ENCODE results near the gene IGF2BP1.
"Not testable (repeated sequence)": the region's sequence is repeated elsewhere in the genome, so short reads cannot be mapped to it uniquely, and the experiment has no call there.

Gene IGF2BP1

DNA sequence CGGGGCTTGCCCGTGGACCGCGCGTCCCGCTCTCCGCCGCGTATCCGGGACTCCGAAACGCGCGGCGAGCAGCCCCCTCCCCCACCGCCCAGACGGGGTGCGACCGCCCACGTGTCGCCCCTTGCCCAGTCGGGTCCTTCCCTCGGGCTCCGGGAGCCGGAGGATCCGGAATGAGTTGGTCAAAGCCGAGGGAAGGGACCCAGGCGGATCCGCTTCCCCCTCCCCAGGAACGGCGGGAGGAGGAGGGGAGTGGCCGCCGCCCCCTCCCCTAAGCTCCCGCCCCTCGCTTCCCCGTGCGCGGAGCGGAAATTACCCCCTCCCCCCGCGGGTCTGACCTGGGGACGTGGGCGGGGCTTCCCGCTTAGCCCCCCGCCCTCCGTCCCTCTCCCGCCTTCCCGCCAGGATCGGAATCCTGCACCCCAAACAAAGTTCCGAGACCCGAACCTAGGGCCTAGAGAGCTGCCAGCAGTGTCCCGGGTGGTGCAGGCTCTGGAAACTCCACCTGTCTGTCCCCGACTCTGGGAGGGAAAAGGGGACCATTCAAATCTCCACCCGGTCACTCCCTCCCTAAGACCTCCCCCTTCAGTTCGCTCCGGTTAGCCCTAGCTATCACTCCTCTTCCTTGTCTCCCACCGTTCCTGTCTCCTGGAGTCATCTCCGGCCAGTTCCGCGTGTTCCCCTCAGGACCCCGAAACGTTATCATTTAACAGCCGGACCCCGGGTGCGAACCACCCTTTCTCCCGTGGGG lies 1.0 kb upstream of the IGF2BP1 start:
- peak; percentile 72 for DNase-seq (ENCODE audit: low read depth, low spot score)

DNA sequence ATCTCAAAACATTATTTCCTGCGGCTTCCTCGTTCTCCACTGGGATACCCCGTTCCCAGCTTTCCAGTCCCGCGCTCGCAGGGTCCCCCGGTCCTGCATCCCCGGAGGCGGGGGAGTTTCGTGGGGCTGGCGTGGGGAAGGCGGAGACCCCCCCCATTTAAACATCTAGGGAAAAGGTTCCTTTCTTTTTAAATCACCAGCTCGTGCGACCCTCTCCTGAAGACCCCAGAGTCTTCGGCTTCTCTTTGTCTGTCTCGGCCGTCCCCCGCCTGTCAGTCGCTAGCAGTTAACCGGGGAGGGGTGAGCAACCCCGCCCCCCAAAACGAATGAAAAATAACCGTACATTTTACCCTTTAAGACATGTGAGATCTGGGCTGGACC lies 473 bp upstream of the IGF2BP1 start:
- DNase-seq (ENCODE audit: low read depth, low spot score): no peak

DNA sequence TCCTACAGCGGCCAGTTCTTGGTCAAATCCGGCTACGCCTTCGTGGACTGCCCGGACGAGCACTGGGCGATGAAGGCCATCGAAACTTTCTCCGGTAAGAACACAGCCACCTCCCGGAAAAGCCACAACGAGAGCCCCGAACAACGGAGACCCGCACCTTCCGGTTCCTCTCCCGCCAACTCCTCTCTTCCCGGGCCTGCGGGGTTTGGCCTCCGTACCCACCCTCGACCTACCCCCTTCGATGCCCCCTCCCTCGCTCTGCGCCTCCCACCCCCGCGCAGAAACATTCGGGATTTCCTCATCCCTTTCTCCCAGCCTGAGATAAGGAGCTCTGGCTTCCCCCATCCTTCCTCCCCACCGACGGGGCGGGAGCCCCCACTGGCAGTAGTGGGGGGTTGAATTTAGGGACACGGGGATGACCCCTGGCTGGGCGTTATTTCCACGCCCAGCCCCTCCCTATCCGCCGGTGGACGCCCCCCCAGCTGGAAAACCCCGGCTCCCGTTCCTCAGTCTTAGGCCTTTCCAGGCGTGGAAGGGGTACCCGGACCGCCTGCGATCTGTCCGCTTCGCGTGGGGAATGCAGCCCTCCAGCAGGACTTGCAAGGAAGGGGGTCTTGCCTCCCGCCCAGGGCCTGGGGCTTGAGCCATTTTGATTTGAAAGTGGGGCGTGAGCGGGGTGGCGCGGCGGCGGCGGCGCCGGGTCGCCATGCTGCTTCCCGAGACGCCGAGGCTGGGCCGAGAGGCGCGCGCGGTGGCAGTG lies 822 bp downstream of the IGF2BP1 start:
- peak; percentile 41 for DNase-seq (ENCODE audit: low read depth, low spot score)

DNA sequence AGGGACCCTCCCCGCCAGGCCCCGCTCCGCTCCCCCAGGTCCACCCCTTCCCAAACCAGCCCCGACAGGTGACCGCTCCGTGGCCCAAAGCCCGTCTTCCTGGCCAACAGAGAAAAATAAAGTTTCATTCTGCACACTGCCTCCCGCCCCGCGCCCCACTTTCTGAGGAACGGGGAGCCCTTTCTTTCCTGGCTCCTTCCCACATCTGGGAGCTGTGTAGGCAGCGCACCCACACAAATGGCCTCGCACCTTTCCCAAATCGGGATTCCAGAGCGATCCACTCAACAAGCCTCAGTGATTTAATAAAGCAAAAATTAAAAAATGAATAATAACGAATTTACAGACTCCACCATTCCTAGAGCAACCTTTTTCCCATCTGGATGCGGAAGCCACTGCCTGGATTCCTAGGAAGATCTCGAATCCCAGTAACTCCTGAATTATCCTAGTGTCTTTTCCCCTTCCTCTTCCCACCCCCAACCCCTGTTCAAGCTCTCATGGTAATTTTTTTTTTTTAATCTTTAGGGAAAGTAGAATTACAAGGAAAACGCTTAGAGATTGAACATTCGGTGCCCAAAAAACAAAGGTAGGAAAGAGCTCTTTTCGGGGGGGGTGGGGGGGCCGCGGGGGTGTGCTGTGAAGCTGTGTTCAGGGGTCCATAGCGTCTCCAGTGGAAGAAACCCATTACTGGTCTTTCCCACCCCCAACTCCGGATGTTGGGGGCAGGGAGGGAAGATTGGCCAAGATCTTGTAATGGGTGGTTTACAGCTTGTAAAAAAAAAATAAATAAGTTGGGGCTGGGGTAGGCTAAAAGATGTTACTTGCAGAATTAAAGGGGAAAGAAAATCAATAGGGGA lies 1.6 kb downstream of the IGF2BP1 start:
- peak; percentile 50 for DNase-seq (ENCODE audit: low read depth, low spot score)

DNA sequence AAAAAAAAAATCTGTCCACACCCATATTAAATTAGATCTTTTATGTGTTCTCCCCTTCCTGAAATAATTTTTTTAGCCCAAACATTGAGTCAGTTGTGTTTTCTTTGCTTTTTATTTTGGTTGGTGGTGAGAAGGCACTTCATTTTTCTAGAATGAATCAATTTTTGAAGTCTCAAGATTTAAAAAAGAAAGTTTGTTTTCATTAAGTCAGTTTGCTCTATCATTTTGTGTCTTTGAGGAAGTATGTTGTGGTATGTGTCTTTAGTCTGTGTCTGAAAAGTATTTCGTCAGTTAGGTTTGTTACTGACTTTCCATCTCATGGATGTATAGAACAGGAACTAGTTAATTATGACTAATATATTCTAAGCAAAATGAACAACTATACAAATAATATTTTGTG lies 3.8 kb downstream of the IGF2BP1 start:
- no peak for DNase-seq (ENCODE audit: low read depth, low spot score)

DNA sequence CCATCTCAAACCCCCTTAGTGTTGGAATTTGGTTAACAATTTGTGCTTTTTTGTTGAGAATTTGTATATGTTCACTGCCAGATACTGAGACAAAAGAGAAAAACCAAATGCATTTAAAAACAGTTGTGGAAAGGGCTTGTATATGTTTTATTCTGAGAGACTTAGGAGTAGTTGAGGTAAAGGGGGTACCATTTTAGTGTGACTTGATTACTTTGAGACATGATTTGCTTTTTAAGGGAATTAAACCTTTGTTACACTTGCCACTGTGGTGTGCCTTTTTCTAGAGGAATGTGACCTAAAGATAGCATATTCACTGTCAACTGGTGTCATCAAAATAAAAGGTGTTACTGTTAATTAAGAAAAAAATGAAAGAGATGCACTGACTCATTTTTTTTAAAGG lies 4.5 kb downstream of the IGF2BP1 start:
- DNase-seq (ENCODE audit: low read depth, low spot score): no peak

DNA sequence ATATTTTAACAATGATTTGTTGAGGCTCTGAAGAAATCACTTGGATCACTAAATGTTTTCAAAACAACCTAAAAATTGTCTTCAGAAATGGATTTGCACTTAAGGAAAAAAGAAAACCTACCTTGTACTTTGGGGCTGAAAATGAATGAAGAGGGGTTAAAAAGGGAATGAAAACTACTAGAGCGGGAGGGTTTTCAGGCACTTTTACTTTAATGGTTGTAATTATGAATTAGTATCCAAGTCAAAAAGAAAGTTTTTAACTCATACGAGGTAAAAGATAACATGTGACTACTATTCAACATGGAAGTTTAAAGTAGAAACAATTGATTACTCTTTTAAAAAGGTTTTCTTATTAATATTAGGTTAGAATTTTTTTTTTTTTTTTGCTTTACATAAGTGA lies 5.1 kb downstream of the IGF2BP1 start:
- DNase-seq (ENCODE audit: low read depth, low spot score): no peak

DNA sequence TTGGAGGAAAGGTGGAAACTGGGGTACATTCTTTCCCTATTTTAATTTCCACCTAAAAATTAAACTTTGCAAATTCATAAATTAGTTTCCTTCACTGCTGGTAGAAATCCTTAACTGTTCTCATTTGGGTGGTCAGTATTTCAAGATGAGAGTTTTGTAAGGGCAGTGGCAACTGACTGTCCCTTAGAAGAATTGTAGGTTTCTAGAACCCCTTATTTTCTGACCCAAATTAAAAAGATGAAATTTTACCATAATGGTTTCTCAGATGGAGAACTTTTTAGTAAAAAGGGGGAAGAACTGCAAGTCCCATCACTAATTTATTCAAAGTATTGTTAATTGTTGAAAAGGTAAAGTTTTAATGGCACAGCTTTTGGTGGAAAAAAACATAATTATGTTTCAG lies 5.6 kb downstream of the IGF2BP1 start:
- DNase-seq (ENCODE audit: low read depth, low spot score): no peak

DNA sequence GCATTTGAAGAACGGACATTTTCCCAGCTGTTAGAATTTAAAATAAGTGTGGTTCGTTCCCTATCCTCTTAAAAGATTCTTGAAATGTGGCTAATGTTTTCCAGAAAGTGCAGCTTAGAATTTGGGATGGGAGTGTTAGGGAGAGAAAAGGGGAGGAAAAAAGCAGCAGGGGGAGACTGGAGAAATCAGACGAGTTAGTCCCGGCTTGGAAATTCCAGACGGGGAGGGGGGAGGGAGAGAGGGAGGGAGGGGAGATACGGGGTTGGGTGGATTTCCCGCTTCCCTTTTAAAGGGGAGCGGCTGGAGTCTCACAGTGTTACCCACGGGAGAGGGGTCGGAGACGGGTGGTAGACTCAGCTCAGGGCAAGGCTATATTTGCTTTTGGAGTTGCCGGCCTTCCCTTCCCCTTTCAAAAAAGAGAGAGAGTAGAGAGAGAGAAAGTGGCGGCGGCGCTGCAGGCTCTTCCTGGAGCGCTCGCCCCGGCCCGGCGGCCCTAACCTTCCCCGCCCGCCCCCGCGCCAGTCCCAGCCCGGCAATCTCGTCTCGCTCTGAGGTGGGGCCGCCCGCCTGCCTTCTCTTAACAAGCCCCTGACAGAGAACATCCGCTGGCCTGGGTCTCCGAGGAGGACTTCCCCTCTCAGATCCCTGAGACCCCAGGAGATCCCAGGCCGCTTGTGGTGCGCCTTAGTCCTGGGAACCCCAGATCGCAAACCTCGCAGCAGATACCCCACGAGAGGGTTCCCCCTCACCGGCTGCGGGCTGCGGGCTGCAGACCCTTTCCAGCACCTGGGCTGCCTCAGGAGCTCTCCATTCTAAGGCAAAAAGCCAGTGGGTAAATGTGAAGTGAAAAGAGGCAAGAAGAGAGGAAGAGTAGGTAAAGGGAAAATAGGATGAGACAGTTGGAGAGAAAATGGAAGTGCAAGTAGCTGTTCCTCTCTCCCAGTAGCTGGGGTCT lies 6.6 kb downstream of the IGF2BP1 start:
- peak; percentile 63 for DNase-seq (ENCODE audit: low read depth, low spot score)

DNA sequence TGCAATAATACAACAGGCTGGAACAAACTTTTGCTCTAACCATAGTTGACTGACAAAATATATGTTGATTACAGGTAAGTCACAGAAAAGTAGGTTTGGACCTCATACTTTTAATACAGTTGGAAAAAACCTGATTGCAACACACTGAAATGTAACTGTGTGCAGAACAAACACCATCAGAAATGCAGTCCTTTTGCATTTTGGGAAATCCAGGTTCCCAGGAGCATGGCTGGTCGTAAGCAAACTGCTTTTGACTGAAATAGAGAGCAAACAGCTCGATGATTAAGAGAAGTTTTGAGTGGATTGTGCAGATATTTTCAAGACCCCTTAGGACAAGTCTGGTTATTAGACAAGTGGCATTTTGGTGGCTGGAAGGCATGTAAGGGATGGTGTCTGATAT lies 8.0 kb downstream of the IGF2BP1 start:
- no peak for DNase-seq (ENCODE audit: low read depth, low spot score)

DNA sequence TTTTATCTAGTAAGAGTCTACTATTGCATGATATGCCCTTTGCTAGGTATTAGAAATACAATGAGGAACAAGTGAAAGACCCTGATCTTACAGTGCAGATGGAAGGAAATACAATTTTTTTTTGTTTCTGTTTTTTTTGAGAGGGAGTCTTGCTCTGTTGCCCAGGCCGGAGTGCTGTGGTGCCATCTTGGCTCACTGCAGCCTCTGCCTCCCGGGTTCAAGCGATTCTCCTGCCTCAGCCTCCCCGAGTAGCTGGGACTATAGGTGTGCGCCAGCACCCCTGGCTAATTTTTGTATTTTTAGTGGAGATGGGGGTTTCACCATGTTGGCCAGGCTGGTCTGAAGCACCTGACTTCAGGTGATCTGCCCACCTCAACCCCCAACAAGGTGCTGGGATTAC lies 11.7 kb downstream of the IGF2BP1 start:
- not testable (repeated sequence) for DNase-seq (ENCODE audit: low read depth, low spot score)

DNA sequence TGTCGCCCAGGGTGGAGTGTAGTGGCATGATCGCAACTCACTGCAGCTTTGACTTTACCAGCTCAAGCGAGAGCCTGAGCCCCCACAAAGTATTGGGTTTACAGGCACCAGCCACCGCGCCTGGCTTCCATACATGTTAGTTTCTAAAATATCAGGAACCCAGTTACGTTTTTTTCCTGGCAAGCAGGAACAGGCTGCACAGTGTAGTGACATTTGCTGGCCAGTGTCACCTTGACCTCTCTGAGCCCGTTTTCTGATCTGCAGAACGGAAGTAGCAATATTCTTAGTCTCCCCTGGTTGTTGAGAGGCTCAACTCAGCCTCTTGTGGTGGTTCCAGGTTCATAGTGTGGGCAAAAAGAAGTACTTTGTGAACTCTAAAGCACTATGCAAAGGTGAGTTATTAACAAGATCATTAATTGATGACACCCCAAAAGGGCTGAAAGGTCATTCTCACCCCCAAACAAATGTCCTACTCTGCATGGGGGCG lies 15.6 kb downstream of the IGF2BP1 start:
- DNase-seq (ENCODE audit: low read depth, low spot score): no peak

DNA sequence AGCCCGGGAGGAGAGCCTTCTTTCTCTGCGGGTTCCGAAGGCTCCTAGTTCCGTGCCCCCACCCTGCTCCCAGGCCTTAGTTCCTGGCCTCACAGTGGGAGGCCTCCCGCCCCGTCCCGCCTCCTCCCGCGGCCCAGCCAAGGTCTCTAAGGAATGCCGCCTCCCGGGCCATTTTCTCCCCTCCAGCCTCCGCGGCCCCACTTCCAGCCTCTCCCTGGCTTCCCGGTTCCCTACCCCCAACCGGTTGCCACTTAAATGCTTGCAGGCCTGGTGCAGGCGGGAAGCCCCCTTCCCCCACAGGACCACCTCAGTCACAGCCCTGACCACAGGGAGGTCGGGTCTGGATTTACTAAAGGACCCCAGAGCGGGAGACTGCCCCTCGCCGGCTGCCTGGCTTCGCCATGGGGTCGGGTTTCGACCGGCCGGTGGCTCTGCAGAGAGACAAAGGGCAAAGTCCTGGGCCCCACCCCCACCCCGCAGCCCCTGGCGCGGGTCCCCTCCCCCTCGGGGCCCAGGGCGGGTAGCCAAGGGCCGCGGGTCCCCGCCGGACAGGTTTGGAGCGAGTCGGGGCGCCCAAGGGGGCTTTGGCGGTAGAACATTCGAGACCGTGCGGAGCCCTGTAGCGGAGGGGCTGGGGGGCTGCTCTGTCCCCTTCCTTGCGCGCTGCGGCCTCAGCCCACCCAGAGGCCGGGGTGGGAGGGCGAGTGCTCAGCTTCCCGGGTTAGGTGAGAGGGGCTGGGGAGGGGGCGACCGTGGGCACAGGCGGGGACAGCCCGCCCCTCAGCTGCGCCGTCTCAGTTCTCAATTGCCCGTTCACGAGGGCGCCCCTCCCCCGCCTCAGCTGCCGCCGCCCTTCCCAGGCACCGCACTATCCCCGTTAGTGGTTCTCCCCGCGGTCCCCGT lies 16.4 kb downstream of the IGF2BP1 start:
- peak; percentile 63 for DNase-seq (ENCODE audit: low read depth, low spot score)

DNA sequence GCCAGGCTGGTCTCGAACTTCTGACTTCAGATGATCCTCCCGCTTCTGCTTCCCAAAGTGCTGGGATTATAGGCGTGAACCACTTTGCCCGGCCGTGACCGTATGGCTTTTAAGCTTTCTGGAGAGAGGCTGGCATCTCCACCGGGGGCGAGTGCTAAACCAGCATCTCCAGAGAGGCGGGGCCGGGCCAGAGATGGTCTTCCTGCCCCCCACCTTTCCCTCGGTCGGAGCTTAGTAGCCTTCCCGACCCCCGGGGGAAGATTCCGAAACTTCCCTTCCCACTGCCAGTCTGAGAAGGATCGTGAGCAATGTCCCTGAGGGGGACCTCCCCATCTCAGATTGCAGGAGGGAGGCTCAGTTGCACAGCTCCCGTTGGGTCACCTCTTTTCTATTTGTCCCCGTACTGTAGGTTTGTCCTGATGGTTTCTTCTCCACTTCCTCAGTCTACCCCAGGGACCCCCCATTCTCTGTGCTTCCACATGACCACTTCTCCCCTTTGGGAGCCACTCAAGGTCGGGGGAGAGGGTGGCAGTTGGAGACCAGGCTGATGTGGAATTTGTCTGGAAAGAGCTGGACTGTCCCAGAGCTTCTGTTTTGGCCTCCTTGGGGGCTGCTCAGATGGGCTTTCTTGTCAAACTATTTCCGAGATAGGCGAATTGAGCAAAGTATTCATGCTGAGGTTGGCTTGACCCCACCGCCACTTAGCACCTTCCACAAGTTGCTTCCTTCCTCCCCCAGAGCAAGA lies 18.2 kb downstream of the IGF2BP1 start:
- DNase-seq (ENCODE audit: low read depth, low spot score): no peak

DNA sequence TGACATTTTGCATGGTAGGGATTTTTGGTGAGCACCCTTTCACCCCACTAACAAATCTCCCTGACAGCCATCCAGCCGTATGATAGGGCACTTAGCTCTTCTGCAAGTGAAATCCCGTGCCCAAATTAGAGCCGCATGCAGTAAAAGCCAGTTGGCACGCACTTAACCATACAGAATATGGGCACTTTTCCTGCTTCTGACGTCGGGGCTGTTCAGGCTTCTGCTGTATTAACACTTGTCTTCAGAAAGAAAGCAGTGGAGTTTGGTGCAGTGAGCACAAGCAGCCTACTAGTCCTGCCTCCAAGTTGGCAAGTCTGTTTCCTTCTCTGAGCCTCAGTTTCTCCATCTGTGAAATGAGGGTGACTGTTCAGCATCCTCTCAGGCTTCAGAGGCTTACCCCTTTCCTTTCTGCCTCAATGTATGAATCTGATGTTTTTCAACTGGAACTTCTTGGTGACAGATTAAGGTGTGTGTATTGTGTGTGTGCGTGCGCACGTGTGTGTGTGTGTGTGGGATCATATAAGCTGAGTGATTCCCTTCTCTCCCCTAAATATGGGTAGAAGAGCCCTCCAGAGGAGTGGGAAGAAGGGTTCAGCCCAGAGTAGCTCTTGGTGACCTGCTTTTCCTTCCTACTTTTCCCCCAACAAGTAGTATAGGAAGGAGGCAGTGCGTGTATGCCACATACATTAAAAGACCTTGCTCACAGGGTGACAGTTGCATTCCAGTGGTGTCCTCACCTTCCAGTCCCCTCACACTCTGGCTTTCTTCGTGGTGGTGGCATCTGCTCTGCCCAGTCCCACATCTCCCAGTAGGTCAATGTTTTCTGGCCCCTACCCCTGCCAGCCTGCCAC lies 19.0 kb downstream of the IGF2BP1 start:
- no peak for DNase-seq (ENCODE audit: low read depth, low spot score)

DNA sequence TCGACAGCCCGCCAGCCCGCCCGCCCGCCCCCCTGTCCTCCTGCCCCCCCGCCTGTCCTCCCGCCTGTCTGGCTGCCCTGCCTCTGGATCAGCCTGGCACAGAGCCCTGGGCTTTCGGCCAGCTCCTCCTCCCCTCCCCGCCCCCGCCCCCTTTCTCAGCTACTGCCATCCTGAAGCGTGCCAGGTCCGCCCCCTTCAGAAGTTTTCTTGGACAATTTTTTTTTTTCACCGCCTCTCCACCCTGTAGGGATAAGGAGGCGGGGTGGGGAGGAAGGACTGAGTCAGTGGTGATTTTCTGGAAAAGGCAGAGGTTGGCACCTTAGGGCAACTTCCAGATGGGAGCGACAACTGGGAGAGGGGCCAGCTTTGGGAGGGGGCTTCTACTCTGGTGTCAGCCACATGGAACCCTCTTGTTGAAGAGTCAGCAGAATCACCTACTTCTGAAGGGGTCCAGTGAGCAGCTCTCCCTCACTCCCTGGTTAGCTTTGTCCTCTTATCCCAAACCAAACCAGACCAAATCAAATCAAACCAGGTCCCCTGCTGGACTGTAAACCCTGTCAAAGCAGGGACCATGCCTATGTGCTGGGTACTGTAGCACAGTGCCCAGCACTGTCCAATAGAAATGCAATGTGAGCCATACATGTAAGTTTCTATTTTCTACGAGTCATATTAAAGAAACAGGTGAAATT lies 19.7 kb downstream of the IGF2BP1 start:
- peak; percentile 96 for DNase-seq (ENCODE audit: low read depth, low spot score)

DNA sequence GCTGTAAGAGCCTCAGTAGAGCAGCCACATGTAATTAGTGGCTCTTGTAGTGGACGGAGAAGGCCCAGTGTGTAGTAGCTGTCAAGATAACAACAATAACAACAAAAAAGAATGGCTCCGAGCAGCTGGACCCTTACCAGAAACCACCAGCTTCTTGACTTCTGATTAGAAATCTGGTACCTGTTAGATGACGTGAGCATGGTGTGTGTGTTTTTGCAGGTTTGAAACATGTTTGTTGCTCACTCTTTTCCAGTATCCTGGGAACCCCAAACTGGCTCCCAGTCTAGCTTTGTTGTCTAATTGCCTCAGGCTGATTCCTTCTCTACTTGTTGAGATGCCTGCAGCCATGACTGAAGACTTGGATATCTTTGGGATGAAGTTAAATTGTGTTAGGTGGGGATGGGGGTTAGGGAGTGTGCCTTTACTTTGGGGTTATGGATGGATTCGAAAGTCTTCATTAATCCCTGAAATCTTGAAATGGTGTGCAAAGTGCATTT lies 21.0 kb downstream of the IGF2BP1 start:
- DNase-seq (ENCODE audit: low read depth, low spot score): no peak

DNA sequence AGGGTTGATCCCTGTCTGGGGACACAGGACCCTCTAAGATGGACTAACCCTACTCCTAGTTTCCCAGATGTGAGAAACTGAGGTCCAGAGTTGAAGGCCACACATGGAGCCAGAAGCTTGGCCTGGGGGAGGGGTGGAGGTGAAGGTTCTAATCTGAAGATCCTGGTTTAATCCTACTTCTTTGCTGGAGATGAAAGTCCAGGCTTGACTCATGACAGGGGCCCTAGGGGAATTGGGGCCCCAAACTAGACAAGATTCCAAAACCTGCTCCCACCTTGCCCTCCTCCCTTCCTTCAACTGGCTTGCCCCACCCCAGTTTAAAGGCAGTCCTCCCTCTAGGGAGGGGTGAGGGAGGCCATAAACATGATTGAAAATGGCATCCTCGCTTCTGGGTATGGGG lies 21.6 kb downstream of the IGF2BP1 start:
- no peak for DNase-seq (ENCODE audit: low read depth, low spot score)

All from astrocyte of the hippocampus (primary cell).